Osteoblast (primary cell): ENCODE results near the gene SOX6. TPM values are rescaled to one million over a fixed set of nuclear protein-coding genes. Genes with fewer than 3 reads are reported as not detected.

Experiments
- DNase-seq: peaks from one replicate; pipeline ENCODE4 v3.0.0; 2011; ENCODE audit warnings: low spot score, mixed read lengths; ENCODE audit not compliant: insufficient read length; ENCODE audit errors: missing footprints
- H2AFZ ChIP-seq: 2 replicates; pipeline ENCODE4 v1.6.0; 2011; ENCODE audit warnings: mild to moderate bottlenecking, low read length
- H3K27ac ChIP-seq: 2 replicates; pipeline ENCODE4 v1.5.1; 2011; ENCODE audit warnings: mild to moderate bottlenecking, low read depth, low read length, moderate library complexity
- H3K27me3 ChIP-seq: 2 replicates; pipeline ENCODE4 v1.6.0; 2012; ENCODE audit warnings: mild to moderate bottlenecking, control low read depth, inconsistent platforms, low read length, moderate library complexity; ENCODE audit not compliant: insufficient read depth
- H3K36me3 ChIP-seq: 2 replicates; pipeline ENCODE4 v1.5.1; 2011; ENCODE audit warnings: mild to moderate bottlenecking, low read length, control low read depth, moderate library complexity; ENCODE audit not compliant: insufficient read depth
- H3K4me1 ChIP-seq: 2 replicates; pipeline ENCODE4 v1.5.1; 2011; ENCODE audit warnings: mild to moderate bottlenecking, low read length, control low read depth, moderate library complexity; ENCODE audit not compliant: insufficient read depth
- H3K4me2 ChIP-seq: 2 replicates; pipeline ENCODE4 v1.6.0; 2011; ENCODE audit warnings: mild to moderate bottlenecking, low read length; ENCODE audit not compliant: insufficient read depth
- H3K4me3 ChIP-seq: fragments of 200-600 bp; sonication (generic); 3 replicates; pipeline ENCODE4 v1.5.1; 2012; ENCODE audit warnings: mild to moderate bottlenecking, low read length, inconsistent platforms; ENCODE audit not compliant: insufficient read depth
- H3K79me2 ChIP-seq: 2 replicates; pipeline ENCODE4 v1.6.0; 2012; ENCODE audit warnings: mild to moderate bottlenecking, low read length, control low read depth, inconsistent platforms; ENCODE audit not compliant: insufficient read depth
- H3K9me3 ChIP-seq: 2 replicates; pipeline ENCODE4 v1.5.1; 2011; ENCODE audit warnings: low read depth, low read length, control low read depth
- H4K20me1 ChIP-seq: 2 replicates; pipeline ENCODE4 v1.6.0; 2012; ENCODE audit warnings: mild to moderate bottlenecking, low read length, control low read depth; ENCODE audit not compliant: insufficient read depth
- CTCF ChIP-seq: IDR thresholded peaks from 2 replicates; pipeline ENCODE4 v1.5.1; 2011; ENCODE audit warnings: mild to moderate bottlenecking, low read depth, low read length, moderate library complexity; ENCODE audit errors: extremely low read depth
- total RNA-seq: library from RNA; depleted of rRNA; stranded (reverse); fragments of >200 nt; gene quantifications from 2 replicates; pipeline ENCODE4 v1.2.3, GENCODE V29; 2012

SOX6 gene
- total RNA-seq, 1 donor, result 3.3 TPM

DNA sequence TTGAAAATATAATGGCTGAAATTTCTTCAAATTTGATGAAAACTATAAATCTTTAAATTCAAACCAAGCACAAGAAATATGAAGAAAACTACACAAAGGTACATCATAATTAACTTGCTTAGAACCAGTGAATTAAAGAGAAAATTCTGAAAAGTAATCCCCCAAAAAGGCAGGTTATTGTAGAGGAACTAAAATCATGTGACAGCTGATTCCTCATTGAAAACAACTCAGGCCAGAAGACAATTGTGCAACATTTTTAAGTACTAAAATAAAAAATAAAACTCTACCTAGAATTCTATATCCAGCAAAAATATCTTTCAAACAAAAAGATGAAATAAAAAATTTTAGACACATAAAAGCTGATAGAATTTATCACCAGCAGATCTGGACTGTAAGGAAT is 90.3 kb downstream of the SOX6 start:
- Histone ChIP-seq H3K9me3 (no peaks in the 10 kb centered on the region), H3K4me3 (no peak overlapping the region)
- no peak for TF ChIP-seq CTCF

DNA sequence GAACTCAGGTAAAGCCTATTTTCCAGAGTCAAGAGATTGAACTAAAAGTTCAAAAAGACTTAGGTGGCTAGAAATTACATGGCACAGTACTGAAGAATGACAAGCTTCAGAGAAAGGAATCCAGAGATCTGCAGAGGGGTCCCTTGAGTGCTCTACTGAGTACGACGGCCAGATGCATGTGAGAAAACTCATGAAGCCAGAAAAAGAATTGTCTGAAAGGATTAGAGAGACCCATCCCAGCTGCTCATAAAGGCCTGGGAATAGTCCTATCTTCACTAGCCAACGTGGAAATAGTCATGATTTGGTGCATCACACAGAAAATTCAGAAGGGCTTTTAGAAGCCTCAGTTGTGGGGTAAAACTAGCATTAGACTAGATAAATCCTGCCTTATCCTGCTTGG is 91.3 kb downstream of the SOX6 start:
- no peak overlapping the region for H3K4me2 ChIP-seq
- H3K79me2 ChIP-seq, result no peaks in the 10 kb centered on the region
- no peak overlapping the region for H2AFZ ChIP-seq
- H3K9me3 ChIP-seq, result no peaks in the 10 kb centered on the region
- DNase-seq, result no peak
- H3K27ac ChIP-seq, result no peak overlapping the region
- no peak overlapping the region for H3K4me3 ChIP-seq
- H3K27me3 ChIP-seq, result no peaks in the 10 kb centered on the region
- H3K36me3 ChIP-seq, result no peaks in the 10 kb centered on the region
- no peak for TF ChIP-seq CTCF
- H3K4me1 ChIP-seq, result no peaks in the 10 kb centered on the region
- no peaks in the 10 kb centered on the region for H4K20me1 ChIP-seq

More for the DNA sequence above, 90.3 kb downstream of the SOX6 start:
- H3K27ac ChIP-seq, result no peak overlapping the region
- no peak overlapping the region for H2AFZ ChIP-seq
- H4K20me1 ChIP-seq, result no peaks in the 10 kb centered on the region
- no peak overlapping the region for H3K4me2 ChIP-seq
- no peaks in the 10 kb centered on the region for H3K4me1 ChIP-seq
- H3K79me2 ChIP-seq, result no peaks in the 10 kb centered on the region
- no peak for DNase-seq
- H3K36me3 ChIP-seq, result no peaks in the 10 kb centered on the region
- no peaks in the 10 kb centered on the region for H3K27me3 ChIP-seq

- Histone ChIP-seq H3K9me3 (no peaks in the 10 kb centered on the region), H3K27ac (no peak overlapping the region), H3K4me3 (no peak overlapping the region), H2AFZ (no peak overlapping the region), H3K27me3 (no peaks in the 10 kb centered on the region), H3K4me2 (no peak overlapping the region), H3K4me1 (no peaks in the 10 kb centered on the region), H4K20me1 (no peaks in the 10 kb centered on the region), H3K36me3 (no peaks in the 10 kb centered on the region), H3K79me2 (no peaks in the 10 kb centered on the region)
- no peak for TF ChIP-seq CTCF
- no peak for DNase-seq
Observed at GRCh38 chr11:16262645-16262955, 93.7 kb downstream of the SOX6 start.

DNA sequence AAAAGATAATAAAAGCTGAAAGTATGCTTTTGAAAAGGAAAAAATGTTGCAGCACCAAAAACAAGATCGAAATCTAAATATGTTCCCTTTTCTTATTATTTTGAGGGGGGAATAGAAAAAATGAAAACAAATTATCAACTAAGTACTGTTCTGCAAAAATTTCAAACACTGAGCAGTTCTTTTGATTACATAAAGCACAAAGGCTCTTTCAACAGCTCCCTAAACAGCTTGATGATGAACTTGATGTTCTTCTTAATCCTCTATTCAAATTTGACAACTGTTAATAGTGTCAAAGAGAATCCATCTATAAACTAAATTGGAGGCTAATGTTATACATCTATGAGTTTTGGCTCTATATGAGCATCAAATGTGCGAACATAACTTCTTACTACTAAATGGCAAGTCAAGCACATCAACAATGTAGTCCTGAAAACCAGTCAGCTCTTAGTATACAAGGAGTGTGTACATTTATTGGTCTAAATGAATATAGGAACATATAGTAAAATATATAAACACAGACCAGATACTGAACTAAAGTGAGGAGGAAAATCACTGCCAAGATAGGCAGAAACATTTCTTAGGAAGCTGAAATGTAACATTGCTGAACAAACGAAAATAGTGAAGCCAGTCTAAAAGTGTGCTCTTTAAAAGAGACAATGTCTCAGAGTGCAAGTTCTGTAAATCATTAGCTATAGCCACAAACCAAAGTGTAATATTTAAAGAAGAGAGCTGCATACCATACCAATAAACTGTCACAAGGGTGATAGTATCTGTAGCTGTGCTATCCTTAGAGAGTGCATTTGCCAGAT is 94.3 kb downstream of the SOX6 start:
- no peak overlapping the region for H3K27ac ChIP-seq

More for the DNA sequence above, 94.3 kb downstream of the SOX6 start:
- Histone ChIP-seq H2AFZ (no peak overlapping the region), H3K79me2 (no peaks in the 10 kb centered on the region), H3K4me1 (no peaks in the 10 kb centered on the region), H3K36me3 (no peaks in the 10 kb centered on the region), H3K27me3 (no peaks in the 10 kb centered on the region), H4K20me1 (no peaks in the 10 kb centered on the region), H3K4me3 (no peak overlapping the region), H3K9me3 (no peaks in the 10 kb centered on the region), H3K4me2 (no peak overlapping the region)
- TF ChIP-seq CTCF, result no peak
- no peak for DNase-seq
